ENCODE results near the gene NPAT. TPM values are rescaled to one million over a fixed set of nuclear protein-coding genes. Genes with fewer than 3 reads are reported as not detected.

Gene NPAT
- total and polyA plus RNA-seq, 9 of the 15 experiments (the other 6 are each of a cell fraction or from before 2014, with no cell fraction given), result 8.8 to 30.0 (median 22.1) TPM

DNA sequence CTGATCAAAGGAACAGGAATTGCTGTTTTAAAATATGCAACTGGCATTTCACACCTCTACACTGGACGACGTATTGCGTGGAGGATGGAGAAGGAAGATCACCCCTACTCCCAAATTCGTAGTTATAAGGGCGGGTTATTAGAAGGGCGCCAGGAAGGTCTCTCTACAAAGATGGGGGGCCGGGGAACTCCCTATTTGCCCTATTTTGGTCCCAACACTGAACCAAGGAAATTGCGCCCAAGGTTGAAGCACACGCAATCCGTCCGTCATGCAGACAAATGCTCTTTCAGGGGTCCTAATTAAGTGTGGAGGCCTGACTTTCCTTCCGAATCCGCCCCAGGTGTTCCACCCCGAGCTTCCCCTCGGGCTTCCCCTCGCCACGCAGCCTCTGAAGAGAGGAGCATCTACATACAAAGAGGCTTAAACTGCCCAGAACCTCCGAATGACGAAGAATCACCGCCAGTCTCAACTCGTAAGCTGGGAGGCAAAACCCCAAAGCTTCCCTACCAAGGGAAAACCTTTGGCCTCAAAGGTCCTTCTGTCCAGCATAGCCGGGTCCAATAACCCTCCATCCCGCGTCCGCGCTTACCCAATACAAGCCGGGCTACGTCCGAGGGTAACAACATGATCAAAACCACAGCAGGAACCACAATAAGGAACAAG is 396 bp downstream of the NPAT start (continued):
- no peak for TF ChIP-seq ZNF639 (CRISPR knock-in tag; conservative IDR thresholded peaks at IDR 0.05 in 1 of 2, IDR thresholded peaks at IDR 0.05 in 1 of 2)
- TF ChIP-seq JUN (IDR thresholded peaks at IDR 0.05; ENCODE audit: borderline replicate concordance, low read depth, low read length), result no peak
- TF ChIP-seq JUN (CRISPR knock-in tag; IDR thresholded peaks at IDR 0.05; ENCODE audit: borderline replicate concordance), result peak; percentile 69; the same call in 1 of the 2 replicates
- no peak for TF ChIP-seq POLR2AphosphoS5 (IDR thresholded peaks at IDR 0.05; ENCODE audit: control insufficient read depth, insufficient read depth, low read depth, low read length)
- TF ChIP-seq ZFP36 (IDR thresholded peaks at IDR 0.05; ENCODE audit: low read depth, low read length, partially characterized antibody), result no peak
- TF ChIP-seq, protein P1, sequence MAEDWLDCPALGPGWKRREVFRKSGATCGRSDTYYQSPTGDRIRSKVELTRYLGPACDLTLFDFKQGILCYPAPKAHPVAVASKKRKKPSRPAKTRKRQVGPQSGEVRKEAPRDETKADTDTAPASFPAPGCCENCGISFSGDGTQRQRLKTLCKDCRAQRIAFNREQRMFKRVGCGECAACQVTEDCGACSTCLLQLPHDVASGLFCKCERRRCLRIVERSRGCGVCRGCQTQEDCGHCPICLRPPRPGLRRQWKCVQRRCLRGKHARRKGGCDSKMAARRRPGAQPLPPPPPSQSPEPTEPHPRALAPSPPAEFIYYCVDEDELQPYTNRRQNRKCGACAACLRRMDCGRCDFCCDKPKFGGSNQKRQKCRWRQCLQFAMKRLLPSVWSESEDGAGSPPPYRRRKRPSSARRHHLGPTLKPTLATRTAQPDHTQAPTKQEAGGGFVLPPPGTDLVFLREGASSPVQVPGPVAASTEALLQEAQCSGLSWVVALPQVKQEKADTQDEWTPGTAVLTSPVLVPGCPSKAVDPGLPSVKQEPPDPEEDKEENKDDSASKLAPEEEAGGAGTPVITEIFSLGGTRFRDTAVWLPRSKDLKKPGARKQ (CRISPR knock-in tag; IDR thresholded peaks at IDR 0.05), result no peak
- no peak for TF ChIP-seq RBM17 (IDR thresholded peaks at IDR 0.05; ENCODE audit: borderline replicate concordance, low read depth, low read length)
- TF ChIP-seq RBM15 (IDR thresholded peaks at IDR 0.05; ENCODE audit: insufficient read depth, low read length), result no peak
- TF ChIP-seq, protein P2, sequence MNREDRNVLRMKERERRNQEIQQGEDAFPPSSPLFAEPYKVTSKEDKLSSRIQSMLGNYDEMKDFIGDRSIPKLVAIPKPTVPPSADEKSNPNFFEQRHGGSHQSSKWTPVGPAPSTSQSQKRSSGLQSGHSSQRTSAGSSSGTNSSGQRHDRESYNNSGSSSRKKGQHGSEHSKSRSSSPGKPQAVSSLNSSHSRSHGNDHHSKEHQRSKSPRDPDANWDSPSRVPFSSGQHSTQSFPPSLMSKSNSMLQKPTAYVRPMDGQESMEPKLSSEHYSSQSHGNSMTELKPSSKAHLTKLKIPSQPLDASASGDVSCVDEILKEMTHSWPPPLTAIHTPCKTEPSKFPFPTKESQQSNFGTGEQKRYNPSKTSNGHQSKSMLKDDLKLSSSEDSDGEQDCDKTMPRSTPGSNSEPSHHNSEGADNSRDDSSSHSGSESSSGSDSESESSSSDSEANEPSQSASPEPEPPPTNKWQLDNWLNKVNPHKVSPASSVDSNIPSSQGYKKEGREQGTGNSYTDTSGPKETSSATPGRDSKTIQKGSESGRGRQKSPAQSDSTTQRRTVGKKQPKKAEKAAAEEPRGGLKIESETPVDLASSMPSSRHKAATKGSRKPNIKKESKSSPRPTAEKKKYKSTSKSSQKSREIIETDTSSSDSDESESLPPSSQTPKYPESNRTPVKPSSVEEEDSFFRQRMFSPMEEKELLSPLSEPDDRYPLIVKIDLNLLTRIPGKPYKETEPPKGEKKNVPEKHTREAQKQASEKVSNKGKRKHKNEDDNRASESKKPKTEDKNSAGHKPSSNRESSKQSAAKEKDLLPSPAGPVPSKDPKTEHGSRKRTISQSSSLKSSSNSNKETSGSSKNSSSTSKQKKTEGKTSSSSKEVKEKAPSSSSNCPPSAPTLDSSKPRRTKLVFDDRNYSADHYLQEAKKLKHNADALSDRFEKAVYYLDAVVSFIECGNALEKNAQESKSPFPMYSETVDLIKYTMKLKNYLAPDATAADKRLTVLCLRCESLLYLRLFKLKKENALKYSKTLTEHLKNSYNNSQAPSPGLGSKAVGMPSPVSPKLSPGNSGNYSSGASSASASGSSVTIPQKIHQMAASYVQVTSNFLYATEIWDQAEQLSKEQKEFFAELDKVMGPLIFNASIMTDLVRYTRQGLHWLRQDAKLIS (CRISPR knock-in tag; IDR thresholded peaks at IDR 0.05), result peak; percentile 76
- TF ChIP-seq SIN3A (IDR thresholded peaks at IDR 0.05; ENCODE audit: borderline replicate concordance in 2 of 2, control insufficient read depth in 1 of 2, low read depth in 2 of 2, low read length in 2 of 2), result 0 out of 4 replicates have a peak, but pooled peaks of 1 of the 2 experiments have one; percentile 9
- TF ChIP-seq ILF3 (IDR thresholded peaks at IDR 0.05; ENCODE audit: borderline replicate concordance), result no peak
- no peak for TF ChIP-seq TARDBP (IDR thresholded peaks at IDR 0.05)
- TF ChIP-seq HDAC6 (IDR thresholded peaks at IDR 0.05; ENCODE audit: low read depth, low read length), result no peak
- no peak for TF ChIP-seq HES1 (IDR thresholded peaks at IDR 0.05; ENCODE audit: low read depth)
- TF ChIP-seq DIDO1 (tag; IDR thresholded peaks at IDR 0.05; ENCODE audit: low read depth), result no peak
- no peak for TF ChIP-seq GTF2B (IDR thresholded peaks at IDR 0.05; ENCODE audit: extremely low read depth, insufficient read length)
- TF ChIP-seq SREBF1 (IDR thresholded peaks at IDR 0.05; ENCODE audit: borderline replicate concordance, low read depth, low read length), result no peak
- TF ChIP-seq ZNF324 (CRISPR knock-in tag; IDR thresholded peaks at IDR 0.05), result no peak

All from K562 (cell line).